Kidney (tissue), 14 donors: ENCODE measurements around the gene ATP2B1. TPM values are rescaled to one million over a fixed set of nuclear protein-coding genes. Genes with fewer than 3 reads are reported as not detected.

ENCODE experiments used
- DNase-seq, 5 donors: peaks; one replicate each; pipeline ENCODE4 v3.0.0-alpha.2; 2013 to 2020
- FAIRE-seq: peaks from 2 replicates; lab custom pipeline; 2012; peaks lifted over from hg19 to GRCh38; lab: Jason Lieb, UNC
- H3K27ac ChIP-seq, 2 donors: one replicate each; pipeline ENCODE4 v1.7.0; 2013; ENCODE audit warnings: low read depth in 2 of 2, low read length in 2 of 2, inconsistent platforms in 1 of 2
- H3K27me3 ChIP-seq: one replicate; pipeline ENCODE4 v1.7.1; 2013; ENCODE audit warnings: low read length, inconsistent platforms; ENCODE audit not compliant: control insufficient read depth, insufficient read depth
- H3K36me3 ChIP-seq, 3 donors: one replicate each; pipeline versions ENCODE4 v1.7.0 to v1.7.1; 2013; ENCODE audit warnings: low read length in 3 of 3, control low read depth in 1 of 3, inconsistent platforms in 1 of 3; ENCODE audit not compliant: insufficient read depth in 3 of 3, control insufficient read depth in 2 of 3
- H3K4me1 ChIP-seq, 3 donors: one replicate each; pipeline versions ENCODE4 v1.7.0 to v1.7.1; 2013; ENCODE audit warnings: low read length in 3 of 3, inconsistent platforms in 1 of 3, low read depth in 1 of 3; ENCODE audit not compliant: control insufficient read depth in 2 of 3, insufficient read depth in 2 of 3
- H3K4me3 ChIP-seq, 3 donors: one replicate each; pipeline versions ENCODE4 v1.7.0 to v1.8.1; 2013; ENCODE audit warnings: low read length in 3 of 3, control low read depth in 1 of 3, inconsistent platforms in 1 of 3
- H3K9ac ChIP-seq, 3 donors: one replicate each; pipeline versions ENCODE4 v1.7.0 to v1.7.1; 2013; ENCODE audit warnings: low read length in 3 of 3, control low read depth in 1 of 3, inconsistent platforms in 1 of 3
- H3K9me3 ChIP-seq, 3 donors: one replicate each; pipeline versions ENCODE4 v1.7.0 to v1.7.1; 2013; ENCODE audit warnings: low read length in 3 of 3, control low read depth in 1 of 3, inconsistent platforms in 1 of 3; ENCODE audit not compliant: control insufficient read depth in 2 of 3, insufficient read depth in 1 of 3
- CTCF ChIP-seq: IDR thresholded peaks from 3 replicates; pipeline ENCODE4 v1.5.1; 2012; ENCODE audit warnings: mild to moderate bottlenecking, moderate library complexity, borderline replicate concordance; ENCODE audit not compliant: insufficient read depth; ENCODE audit errors: extremely low read depth
- intact Hi-C: fragments of 100-400 bp; cut with DNase I; formaldehyde crosslinking; loops from one replicate; pipeline ENCODE4 v1.11.1; 2022
- polyA plus RNA-seq: library from polyadenylated mRNA; stranded (reverse); fragments of 350-450 nt; fragmentation: Illumina TruSeq; extraction: RNeasy Lipid Tissue Mini Kit (QIAGEN cat#74804); gene quantifications from one replicate; pipeline ENCODE4 v1.2.3, GENCODE V29; 2014; ENCODE audit warnings: low read depth, low replicate concordance; ENCODE audit not compliant: insufficient read depth
- total RNA-seq: library from RNA; stranded (reverse); fragmentation: NEBNext Ultra II Directional; extraction: Animal tissue kit (Norgen Biotek cat#: 25700); gene quantifications from one replicate; pipeline ENCODE4 v1.2.1, GENCODE V29; 2021
- donor health status: control.
- donor health status: control.
- donor health status: control.
- donor health status: control.
- donor health status: control.
- donor health status: DM: yes; HTN: yes; CAD: no.
- donor health status: Normal renal cell carcinoma (clear cell type).

The ATP2B1 gene
- total and polyA plus RNA-seq, 2 donors from 2014 or later: 6.3 to 53.4 TPM

- Histone ChIP-seq H3K36me3 (peaks cover 0 to 2% (median 0%) of the 10 kb centered on the region in 3 donors), H3K27ac (no peak overlapping the region), H3K9me3 (no peaks in the 10 kb centered on the region), H3K4me1 (peaks cover 0 to 4% (median 0%) of the 10 kb centered on the region in 3 donors), H3K9ac (no peak overlapping the region), H3K27me3 (no peaks in the 10 kb centered on the region), H3K4me3 (no peak overlapping the region)
- no peak for TF ChIP-seq CTCF
- DNase-seq (no peak), FAIRE-seq (no peak)
- intact Hi-C loops: no loop called here
Measured at GRCh38 chr12:89657739-89658138, 50.9 kb downstream of the ATP2B1 start.

- H3K4me3 ChIP-seq: no peak overlapping the region
- intact Hi-C loops: no loop called here
- H3K4me1 ChIP-seq: peaks cover 0 to 2% (median 0%) of the 10 kb centered on the region in 3 donors
- FAIRE-seq: no peak
- no peak overlapping the region for H3K9ac ChIP-seq
- H3K36me3 ChIP-seq: peaks cover 0 to 2% (median 0%) of the 10 kb centered on the region in 3 donors
- no peak overlapping the region for H3K27ac ChIP-seq
- H3K9me3 ChIP-seq: no peaks in the 10 kb centered on the region
- no peak for DNase-seq
- no peak for TF ChIP-seq CTCF
- H3K27me3 ChIP-seq: no peaks in the 10 kb centered on the region
Measured at GRCh38 chr12:89657066-89657465, 51.6 kb downstream of the ATP2B1 start.

GRCh38 chr12:89655841-89656240 lies 52.8 kb downstream of the ATP2B1 start:
- peak; percentile 6 for FAIRE-seq
- DNase-seq: no peak
- Histone ChIP-seq H3K27me3 (no peaks in the 10 kb centered on the region), H3K4me1 (no peaks in the 10 kb centered on the region), H3K9me3 (no peaks in the 10 kb centered on the region), H3K4me3 (no peak overlapping the region), H3K36me3 (peaks cover 0 to 2% (median 0%) of the 10 kb centered on the region in 3 donors), H3K27ac (no peak overlapping the region), H3K9ac (no peak overlapping the region)
- TF ChIP-seq CTCF: no peak
- intact Hi-C loops: no loop called here

- Histone ChIP-seq H3K4me3 (no peak overlapping the region), H3K27ac (no peak overlapping the region), H3K4me1 (no peaks in the 10 kb centered on the region), H3K9me3 (peaks cover 0 to 3% (median 0%) of the 10 kb centered on the region in 3 donors), H3K27me3 (no peaks in the 10 kb centered on the region), H3K36me3 (peaks cover 0 to 2% (median 0%) of the 10 kb centered on the region in 3 donors), H3K9ac (no peak overlapping the region)
- DNase-seq (no peak), FAIRE-seq (no peak)
- intact Hi-C loops: no loop called here
- no peak for TF ChIP-seq CTCF
Measured at GRCh38 chr12:89651192-89651591, 57.4 kb downstream of the ATP2B1 start.
